OCI-LY3 (cell line): ENCODE results near the gene PFKFB3.
A peak's percentile ranks its signal among the peaks of the same experiment; 100 is the strongest.

Source experiments
- H2AFZ ChIP-seq: fragments of 200-600, 300-600 bp; shearing (Covaris generic); 2 replicates; pipeline ENCODE4 v1.6.0; 2014; ENCODE audit warnings: antibody characterized with exemption, low read depth, low read length
- H3K27ac ChIP-seq: fragments of 200-600, 300-600 bp; sonication (generic); 2 replicates; pipeline ENCODE4 v1.5.1; 2014; ENCODE audit warnings: mild to moderate bottlenecking, low read length, moderate library complexity, mixed read lengths
- H3K27me3 ChIP-seq: fragments of 200-600, 300-600 bp; sonication (generic); 2 replicates; pipeline ENCODE4 v1.6.1; 2014; ENCODE audit warnings: low read depth, low read length, mixed read lengths
- H3K36me3 ChIP-seq: fragments of 200-600, 300-600 bp; sonication (generic); replicated peaks from 2 replicates; pipeline ENCODE3; 2014; ENCODE audit warnings: low read depth, low read length, mixed read lengths
- H3K4me1 ChIP-seq: fragments of 300-600, 200-600 bp; sonication (generic); 2 replicates; pipeline ENCODE4 v1.6.1; 2014; ENCODE audit warnings: low read length, mixed read lengths
- H3K4me2 ChIP-seq: fragments of 200-600, 300-600 bp; sonication (generic); 2 replicates; pipeline ENCODE4 v1.6.1; 2014; ENCODE audit warnings: low read length, mixed read lengths
- H3K4me3 ChIP-seq: fragments of 300-600, 200-600 bp; sonication (generic); 2 replicates; pipeline ENCODE4 v1.5.1; 2014; ENCODE audit warnings: antibody characterized with exemption, mild to moderate bottlenecking, low read length, moderate library complexity
- H3K79me2 ChIP-seq: fragments of 300-600, 200-600 bp; shearing (Covaris generic); 2 replicates; pipeline ENCODE4 v1.6.1; 2014; ENCODE audit warnings: mild to moderate bottlenecking, low read length, mixed read lengths
- H3K9ac ChIP-seq: fragments of 300-600, 200-600 bp; shearing (Covaris generic); 2 replicates; pipeline ENCODE4 v1.6.0; 2014; ENCODE audit warnings: mild to moderate bottlenecking, low read length, moderate library complexity
- H3K9me3 ChIP-seq: fragments of 200-600, 300-600 bp; shearing (Covaris generic); 2 replicates; pipeline ENCODE4 v1.6.1; 2014; ENCODE audit warnings: low read length, mixed read lengths; ENCODE audit not compliant: insufficient read depth
- H4K20me1 ChIP-seq: fragments of 200-600, 300-600 bp; sonication (generic); 2 replicates; pipeline ENCODE4 v1.6.1; 2016; ENCODE audit warnings: low read length, mixed read lengths; ENCODE audit not compliant: insufficient read depth
- EZH2phosphoT487 ChIP-seq: fragments of 200-600 bp; shearing (Covaris generic); IDR thresholded peaks from 2 replicates; pipeline ENCODE4 v1.6.1; 2018; ENCODE audit warnings: antibody characterized with exemption, mixed run types, low read depth
- TF ChIP-seq, protein P1 (sequence below): fragments of 200-600, 300-600 bp; sonication (generic); IDR thresholded peaks from 2 replicates; pipeline ENCODE4 v1.5.1; 2014; ENCODE audit warnings: antibody characterized with exemption, low read length, low read depth

Gene PFKFB3

DNA sequence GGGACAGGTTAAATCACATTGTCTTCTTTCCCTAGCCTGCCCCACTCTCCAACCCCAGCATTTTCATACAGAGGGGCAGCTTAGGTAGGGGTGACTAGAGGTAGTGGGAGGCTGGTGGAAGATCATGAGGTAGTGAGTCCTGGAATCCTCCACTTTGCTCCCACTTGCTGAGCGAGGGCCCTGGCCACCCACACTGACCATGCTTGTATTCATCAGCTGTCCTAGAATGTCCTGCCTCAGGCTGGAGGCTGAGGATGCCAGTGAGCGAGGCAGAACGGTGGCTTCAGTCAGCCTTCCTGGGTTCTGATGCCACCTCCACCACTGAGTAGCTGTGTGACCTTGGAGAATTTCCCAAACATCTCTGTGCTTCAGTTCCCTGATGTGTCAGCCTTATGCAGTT is 34.6 kb upstream of the PFKFB3 start:
- no peak overlapping the region for H3K4me2 ChIP-seq
- peaks cover 63% of the 10 kb centered on the region for H4K20me1 ChIP-seq
- no peak overlapping the region for H2AFZ ChIP-seq
- H3K4me3 ChIP-seq = no peak overlapping the region
- peaks cover 83% of the 10 kb centered on the region for H3K79me2 ChIP-seq
- no peak overlapping the region for H3K27ac ChIP-seq
- peaks cover 1% of the 10 kb centered on the region for H3K4me1 ChIP-seq
- no peaks in the 10 kb centered on the region for H3K9me3 ChIP-seq
- no peaks in the 10 kb centered on the region for H3K27me3 ChIP-seq
- H3K9ac ChIP-seq = no peak overlapping the region
- peaks cover 13% of the 10 kb centered on the region for H3K36me3 ChIP-seq
- TF ChIP-seq EZH2phosphoT487 = no peak
- TF ChIP-seq, protein P1, sequence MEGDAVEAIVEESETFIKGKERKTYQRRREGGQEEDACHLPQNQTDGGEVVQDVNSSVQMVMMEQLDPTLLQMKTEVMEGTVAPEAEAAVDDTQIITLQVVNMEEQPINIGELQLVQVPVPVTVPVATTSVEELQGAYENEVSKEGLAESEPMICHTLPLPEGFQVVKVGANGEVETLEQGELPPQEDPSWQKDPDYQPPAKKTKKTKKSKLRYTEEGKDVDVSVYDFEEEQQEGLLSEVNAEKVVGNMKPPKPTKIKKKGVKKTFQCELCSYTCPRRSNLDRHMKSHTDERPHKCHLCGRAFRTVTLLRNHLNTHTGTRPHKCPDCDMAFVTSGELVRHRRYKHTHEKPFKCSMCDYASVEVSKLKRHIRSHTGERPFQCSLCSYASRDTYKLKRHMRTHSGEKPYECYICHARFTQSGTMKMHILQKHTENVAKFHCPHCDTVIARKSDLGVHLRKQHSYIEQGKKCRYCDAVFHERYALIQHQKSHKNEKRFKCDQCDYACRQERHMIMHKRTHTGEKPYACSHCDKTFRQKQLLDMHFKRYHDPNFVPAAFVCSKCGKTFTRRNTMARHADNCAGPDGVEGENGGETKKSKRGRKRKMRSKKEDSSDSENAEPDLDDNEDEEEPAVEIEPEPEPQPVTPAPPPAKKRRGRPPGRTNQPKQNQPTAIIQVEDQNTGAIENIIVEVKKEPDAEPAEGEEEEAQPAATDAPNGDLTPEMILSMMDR = no peak

DNA sequence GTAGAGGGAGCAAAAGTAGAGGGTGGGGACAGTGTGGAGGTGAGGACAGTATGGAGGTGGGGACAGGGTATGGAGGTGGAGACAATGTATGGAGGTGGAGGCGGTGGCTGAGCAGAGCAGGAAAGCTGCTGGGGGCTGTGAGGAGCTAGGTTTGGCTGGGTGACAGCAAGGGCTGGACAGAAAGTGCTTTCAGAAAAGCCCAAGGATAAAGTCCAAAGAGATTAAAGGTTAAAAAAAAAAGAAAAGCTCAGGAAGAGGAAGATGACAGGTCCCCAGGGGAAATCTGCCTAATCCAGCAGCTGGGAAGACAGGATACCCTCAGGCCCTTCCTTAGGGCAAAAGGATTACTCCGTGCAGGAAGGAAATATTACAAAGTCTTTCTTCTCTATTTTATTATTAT is 32.1 kb upstream of the PFKFB3 start:
- peaks cover 76% of the 10 kb centered on the region for H4K20me1 ChIP-seq

DNA sequence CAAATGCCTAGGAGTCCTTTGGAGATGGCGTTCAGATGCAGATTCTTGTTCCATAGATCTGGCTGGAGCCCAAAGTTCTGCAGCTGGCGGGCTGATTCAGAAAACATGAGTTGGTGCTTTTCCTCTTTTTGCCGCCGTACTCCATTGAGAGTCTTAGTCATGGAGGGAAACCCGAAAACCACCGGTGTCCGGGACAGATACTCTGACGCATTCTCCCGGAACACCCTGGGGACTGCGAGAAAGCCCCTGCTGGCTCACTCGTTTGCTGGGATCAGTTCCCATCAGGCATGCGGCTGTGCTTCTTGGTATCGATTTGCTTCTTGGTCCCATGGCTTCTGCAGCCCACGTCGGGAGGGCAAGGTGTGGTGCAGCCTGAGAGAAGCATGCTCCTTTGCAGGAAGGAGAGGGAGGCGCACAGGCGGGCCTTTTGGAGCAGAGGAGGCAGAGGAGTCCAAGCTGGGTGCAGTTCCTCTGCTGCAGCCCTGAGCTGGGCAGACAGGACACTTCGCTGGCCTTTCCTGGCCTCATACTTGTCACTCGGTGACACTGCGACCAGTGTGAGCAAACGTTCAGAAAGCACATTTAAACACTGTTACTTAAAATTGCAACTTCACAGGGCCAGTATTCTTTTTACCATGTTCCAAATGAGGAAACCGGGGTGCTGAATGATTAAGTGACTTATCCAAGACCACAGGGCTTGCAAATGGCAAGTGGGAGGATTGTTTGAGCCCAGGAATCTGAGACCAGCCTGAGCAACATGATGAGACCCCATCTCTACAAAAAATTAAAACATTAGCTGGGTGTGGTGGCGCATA is 30.6 kb upstream of the PFKFB3 start:
- Histone ChIP-seq H3K9me3 (no peaks in the 10 kb centered on the region), H2AFZ (no peak overlapping the region), H3K4me3 (no peak overlapping the region), H3K4me1 (no peaks in the 10 kb centered on the region), H3K4me2 (no peak overlapping the region), H3K9ac (no peak overlapping the region), H3K27ac (no peak overlapping the region), H3K36me3 (peaks cover 14% of the 10 kb centered on the region), H3K27me3 (no peaks in the 10 kb centered on the region), H4K20me1 (peaks cover 82% of the 10 kb centered on the region), H3K79me2 (peaks cover 67% of the 10 kb centered on the region)
- no peak for TF ChIP-seq EZH2phosphoT487
- TF ChIP-seq, protein P1 = no peak

More for the DNA sequence above, 32.1 kb upstream of the PFKFB3 start:
- Histone ChIP-seq H3K4me2 (no peak overlapping the region), H3K27ac (no peak overlapping the region), H3K4me3 (no peak overlapping the region), H3K9me3 (no peaks in the 10 kb centered on the region), H2AFZ (no peak overlapping the region), H3K36me3 (peaks cover 13% of the 10 kb centered on the region), H3K27me3 (no peaks in the 10 kb centered on the region), H3K79me2 (peaks cover 79% of the 10 kb centered on the region), H3K4me1 (no peaks in the 10 kb centered on the region), H3K9ac (no peak overlapping the region)
- TF ChIP-seq EZH2phosphoT487 = no peak

DNA sequence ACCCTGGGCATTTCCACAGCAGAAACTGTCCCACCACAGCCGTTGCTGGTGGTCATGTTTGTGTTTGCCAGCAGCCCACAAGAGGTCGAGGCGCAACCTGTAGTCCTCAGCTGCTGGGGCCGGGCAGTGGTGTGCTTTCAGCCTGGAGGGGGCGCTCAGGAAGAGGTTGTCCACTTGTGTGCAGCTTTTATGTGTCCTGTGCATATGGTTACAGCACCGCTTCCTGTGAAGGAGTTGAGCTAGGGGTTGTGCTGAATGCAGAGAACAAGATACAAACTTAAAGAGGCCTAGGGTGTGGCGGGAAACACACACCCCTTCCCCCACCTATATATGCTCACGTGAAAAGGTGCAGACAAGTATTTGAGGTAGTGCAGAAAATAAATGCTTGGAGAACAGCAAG is 29.5 kb upstream of the PFKFB3 start:
- Histone ChIP-seq H3K9ac (no peak overlapping the region), H3K27me3 (no peaks in the 10 kb centered on the region), H3K27ac (no peak overlapping the region), H4K20me1 (peaks cover 74% of the 10 kb centered on the region), H3K36me3 (peaks cover 6% of the 10 kb centered on the region), H3K9me3 (no peaks in the 10 kb centered on the region), H3K79me2 (peaks cover 58% of the 10 kb centered on the region), H3K4me3 (no peak overlapping the region), H3K4me1 (no peaks in the 10 kb centered on the region), H3K4me2 (no peak overlapping the region), H2AFZ (no peak overlapping the region)
- TF ChIP-seq, protein P1 = peak; percentile 47
- no peak for TF ChIP-seq EZH2phosphoT487
